RPMI8226 (cell line): Measurements from ENCODE around the gene CCDC73.
"Not testable (repeated sequence)": the region's sequence is repeated elsewhere in the genome, so short reads cannot be mapped to it uniquely, and the experiment has no call there.

Source experiments
- DNase-seq: peaks from one replicate; pipeline ENCODE4 v3.0.0-alpha.2; 2015

The CCDC73 gene

DNA sequence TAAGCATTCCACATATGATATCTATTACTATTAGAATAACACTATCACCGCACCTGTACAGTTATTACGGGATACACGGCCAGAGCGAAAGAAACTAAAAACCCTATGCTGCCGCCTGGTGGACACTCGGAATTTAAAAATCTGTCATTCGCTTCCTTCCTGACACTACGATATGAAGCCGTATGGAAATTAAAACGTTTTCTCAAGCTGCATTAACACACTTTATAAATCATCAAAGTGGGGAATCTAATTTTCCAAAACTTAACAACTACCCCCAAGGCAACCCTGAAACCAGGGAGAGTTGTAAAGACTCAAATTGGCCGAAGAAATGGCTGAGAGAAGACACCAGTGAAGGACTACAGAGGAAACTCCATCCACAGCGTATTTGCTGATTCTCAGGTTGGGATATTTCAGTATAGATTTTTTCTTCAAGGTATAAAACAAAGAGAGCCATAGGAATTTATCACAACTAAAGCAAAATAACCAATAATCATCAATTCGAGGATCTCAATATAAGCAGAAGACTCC is 1.4 kb downstream of the CCDC73 start:
- peak; percentile 62 for DNase-seq

DNA sequence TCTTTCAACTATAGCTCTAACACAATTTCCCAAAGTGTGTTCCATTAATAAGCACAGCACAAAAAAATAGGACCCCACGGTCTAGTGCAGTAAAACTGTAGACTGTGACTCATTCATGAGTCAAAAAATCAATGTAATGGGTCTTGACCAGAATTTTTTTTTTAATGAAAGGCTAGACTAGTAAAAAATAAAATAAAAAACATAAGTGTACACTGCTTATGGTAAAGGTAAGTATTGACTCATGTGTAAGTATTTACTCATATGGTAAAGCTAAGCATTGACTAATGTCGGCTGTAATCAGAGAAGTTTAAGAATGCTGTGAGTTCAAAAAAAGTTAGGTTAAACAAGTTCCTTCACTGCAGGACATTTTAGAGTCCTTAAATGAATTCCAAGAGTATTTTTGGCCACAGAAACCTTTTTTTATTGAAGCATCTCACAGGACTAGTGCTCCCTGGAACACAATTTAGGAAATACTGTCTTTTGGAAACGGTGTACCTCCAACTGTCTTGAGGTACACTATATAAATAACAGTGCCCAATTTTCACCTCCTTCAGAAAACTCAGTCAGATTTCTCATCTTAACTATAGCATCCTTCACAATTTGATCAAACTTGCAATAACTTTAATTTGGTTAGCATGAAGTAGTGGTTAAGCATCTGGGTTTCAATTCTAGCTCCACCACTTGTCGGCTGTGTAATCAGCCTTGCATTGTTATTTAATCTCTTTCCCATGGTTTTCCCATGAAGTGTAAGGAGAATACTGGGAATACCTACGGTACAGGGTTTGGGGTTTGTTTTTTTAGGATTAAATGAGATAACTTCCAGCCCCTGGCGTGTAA is 2.1 kb downstream of the CCDC73 start:
- no peak for DNase-seq

- DNase-seq: no peak
Measured at GRCh38 chr11:32790916-32791315, 3.5 kb downstream of the CCDC73 start.

DNA sequence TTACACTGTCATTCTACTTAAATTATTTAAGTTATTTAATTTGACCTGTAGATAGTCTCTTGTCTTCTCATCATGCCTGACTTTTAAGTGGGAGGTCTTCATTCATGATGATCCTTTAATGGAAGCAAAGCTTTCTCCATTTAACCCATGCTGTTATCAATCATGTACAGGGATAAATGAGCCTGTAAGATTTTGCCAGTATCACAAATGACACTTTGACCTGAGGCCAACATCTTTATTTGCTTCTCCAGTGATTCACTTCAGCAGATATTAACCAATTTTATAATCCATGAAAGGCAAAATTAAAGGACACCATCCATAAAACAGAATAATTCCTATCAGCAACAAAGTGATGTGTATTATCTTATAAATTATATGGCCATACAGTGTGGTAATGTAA is 7.7 kb downstream of the CCDC73 start:
- no peak for DNase-seq

- DNase-seq: no peak
Measured at GRCh38 chr11:32785262-32785661, 9.2 kb downstream of the CCDC73 start.

- no peak for DNase-seq
Measured at GRCh38 chr11:32781721-32782120, 12.7 kb downstream of the CCDC73 start.

- DNase-seq: not testable (repeated sequence)
Measured at GRCh38 chr11:32780839-32781238, 13.6 kb downstream of the CCDC73 start.

GRCh38 chr11:32779136-32779535 is 15.3 kb downstream of the CCDC73 start:
- DNase-seq: no peak

DNA sequence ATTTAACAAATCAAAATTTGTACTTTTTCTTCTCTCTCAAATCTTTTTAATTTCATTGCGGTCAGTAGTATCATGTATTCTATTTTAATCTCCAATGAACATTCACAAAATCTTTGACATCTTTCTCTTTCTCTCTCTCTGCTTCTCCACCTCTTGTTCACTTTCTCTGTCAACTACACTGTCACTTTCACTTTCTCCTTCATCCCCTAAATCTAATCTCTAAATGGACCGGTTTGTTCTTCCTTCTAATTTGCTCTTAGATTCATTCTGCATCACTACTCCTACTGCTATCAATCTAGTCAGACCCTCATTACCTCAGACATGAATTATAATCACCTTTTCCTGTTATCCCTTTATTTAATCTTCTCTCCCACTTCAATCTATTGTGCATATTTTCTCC is 18.6 kb downstream of the CCDC73 start:
- DNase-seq: no peak

- no peak for DNase-seq
Measured at GRCh38 chr11:32774081-32774480, 20.4 kb downstream of the CCDC73 start.

- DNase-seq: no peak
Measured at GRCh38 chr11:32772731-32773130, 21.7 kb downstream of the CCDC73 start.

- not testable (repeated sequence) for DNase-seq
Measured at GRCh38 chr11:32761774-32762173, 32.7 kb downstream of the CCDC73 start.

- no peak for DNase-seq
Measured at GRCh38 chr11:32758291-32758690, 36.2 kb downstream of the CCDC73 start.

GRCh38 chr11:32753181-32753580 is 41.3 kb downstream of the CCDC73 start:
- DNase-seq: not testable (repeated sequence)

DNA sequence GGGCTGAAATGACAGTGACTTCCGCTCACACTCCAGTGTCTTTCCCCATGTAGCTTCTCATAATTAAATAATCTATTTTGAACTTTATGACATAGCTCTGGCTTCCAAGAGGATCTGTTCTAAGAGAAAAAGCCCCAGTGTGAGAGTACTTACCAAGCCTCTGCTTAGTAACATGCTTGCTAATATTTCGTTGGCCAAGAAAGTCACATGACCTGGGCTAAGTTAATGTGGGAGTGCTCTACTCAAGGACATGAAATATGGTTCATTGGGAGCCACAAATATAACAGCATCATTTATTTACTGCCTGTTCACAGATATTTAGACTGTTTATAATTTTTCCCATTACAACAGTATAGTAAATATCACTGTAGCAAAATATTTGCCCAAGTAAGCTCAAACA is 42.5 kb downstream of the CCDC73 start:
- DNase-seq: no peak

GRCh38 chr11:32751381-32751780 is 43.1 kb downstream of the CCDC73 start:
- no peak for DNase-seq

- no peak for DNase-seq
Measured at GRCh38 chr11:32729976-32730375, 64.5 kb downstream of the CCDC73 start.

DNA sequence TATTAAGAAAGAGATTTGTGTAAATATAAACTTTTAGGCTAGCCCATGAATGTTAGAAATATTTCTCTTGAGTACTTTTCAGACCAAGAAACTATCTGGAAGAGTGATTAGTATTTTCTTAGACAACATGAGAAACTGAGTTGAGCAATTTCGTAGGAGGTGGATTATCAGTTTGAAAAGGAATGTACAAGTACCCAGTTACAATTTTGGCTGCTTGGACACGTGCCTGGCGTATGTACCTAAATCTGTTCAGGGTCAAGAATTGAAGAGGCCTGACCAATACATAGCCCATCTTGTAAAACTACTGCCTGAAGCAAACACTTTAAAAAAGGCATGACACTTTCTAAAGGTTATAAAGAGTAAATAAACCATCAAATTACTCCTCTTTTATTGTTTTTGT is 71.1 kb downstream of the CCDC73 start:
- no peak for DNase-seq

DNA sequence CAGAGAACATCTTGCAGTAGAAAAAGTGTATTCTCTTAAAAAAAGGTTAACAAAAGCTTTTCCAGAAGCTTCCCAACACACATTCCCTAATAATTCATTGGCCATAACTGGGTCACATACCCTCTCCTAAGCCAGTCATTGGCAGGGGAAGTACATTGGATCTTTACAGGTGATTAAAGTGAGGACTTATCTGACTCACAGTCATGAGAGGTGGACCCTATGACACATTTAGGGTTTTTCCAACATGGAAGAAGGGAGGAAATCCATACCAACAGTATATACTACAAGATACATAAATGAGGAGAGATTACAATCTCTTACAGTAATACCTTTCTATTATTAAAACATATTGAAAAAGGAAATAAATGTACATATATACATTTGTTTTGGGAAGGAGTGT is 72.2 kb downstream of the CCDC73 start:
- no peak for DNase-seq

- no peak for DNase-seq
Measured at GRCh38 chr11:32713496-32713895, 81.0 kb downstream of the CCDC73 start.

GRCh38 chr11:32708978-32709377 is 85.5 kb downstream of the CCDC73 start:
- DNase-seq: not testable (repeated sequence)

- DNase-seq: no peak
Measured at GRCh38 chr11:32706985-32707741, 87.3 kb downstream of the CCDC73 start.

GRCh38 chr11:32705309-32706033 is 89.0 kb downstream of the CCDC73 start:
- no peak for DNase-seq
